DMS53 treated with DMSO at 0.1 percent for 48 hours (cell line): Measurements from ENCODE around the gene TRIM71.
"Not testable (repeated sequence)": the region's sequence is repeated elsewhere in the genome, so short reads cannot be mapped to it uniquely, and the experiment has no call there.

ENCODE experiments used
- DNase-seq: peaks from one replicate; lab custom pipeline; 2025; ENCODE audit not compliant: unreplicated experiment; lab: John Stamatoyannopoulos, UW

TRIM71 gene

DNA sequence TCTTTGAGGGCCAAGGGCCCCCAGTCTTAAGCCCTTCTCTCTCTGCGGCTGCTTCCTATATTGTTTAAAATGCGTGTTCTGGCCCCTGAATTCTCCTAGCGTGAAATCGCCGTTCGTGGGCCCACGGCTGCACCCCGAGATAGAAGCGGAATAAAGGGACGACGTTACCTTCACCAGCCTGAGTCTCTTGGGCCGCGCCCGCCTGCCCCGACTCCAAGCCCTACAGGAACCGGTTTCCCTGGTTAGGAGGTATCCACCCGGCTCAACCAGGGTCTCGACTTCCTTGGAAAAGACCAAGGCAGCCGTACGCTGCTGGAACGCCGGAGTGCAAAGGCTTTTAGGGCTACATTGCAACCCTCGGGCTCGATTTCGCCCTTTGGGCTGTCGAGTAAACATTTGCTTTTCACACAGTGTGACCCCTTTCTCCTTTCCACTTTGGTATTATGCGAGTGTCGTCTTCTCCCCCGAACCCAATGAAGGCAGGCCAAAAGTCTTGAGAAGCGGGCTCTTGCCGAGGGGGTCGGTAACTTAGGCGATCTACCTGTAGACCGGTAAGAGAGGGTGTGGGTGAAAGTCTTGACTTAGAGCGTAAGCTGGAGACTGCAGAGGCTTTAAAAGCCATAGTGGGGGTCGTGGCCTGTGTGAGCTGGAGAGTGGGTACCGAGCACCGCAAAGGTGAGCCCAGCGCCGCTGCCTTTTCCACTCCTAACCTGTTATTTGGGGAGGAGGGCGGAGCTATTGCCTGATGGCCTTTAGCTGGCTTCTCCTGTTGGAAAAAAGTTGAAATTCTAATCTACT lies 2.0 kb downstream of the TRIM71 start:
- DNase-seq: no peak

DNA sequence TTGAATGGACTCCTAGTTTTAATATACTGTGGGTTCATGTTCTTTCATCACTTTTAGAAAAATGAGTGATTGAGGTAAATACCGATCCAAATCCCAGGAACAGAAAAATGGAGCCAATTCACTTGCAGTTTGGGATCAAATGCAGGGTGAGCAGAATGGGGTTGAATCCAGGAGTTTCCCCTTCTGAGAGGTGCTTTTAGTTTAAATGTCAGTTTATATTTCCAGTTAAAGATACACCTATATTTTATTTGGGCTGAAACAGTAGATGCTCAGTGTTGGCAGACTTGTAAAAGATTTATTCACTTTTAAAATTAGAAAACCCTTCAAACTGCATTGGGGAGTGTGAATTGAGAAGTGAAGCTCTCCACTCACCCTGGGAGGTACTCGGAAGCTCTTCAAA lies 2.6 kb downstream of the TRIM71 start:
- no peak for DNase-seq

DNA sequence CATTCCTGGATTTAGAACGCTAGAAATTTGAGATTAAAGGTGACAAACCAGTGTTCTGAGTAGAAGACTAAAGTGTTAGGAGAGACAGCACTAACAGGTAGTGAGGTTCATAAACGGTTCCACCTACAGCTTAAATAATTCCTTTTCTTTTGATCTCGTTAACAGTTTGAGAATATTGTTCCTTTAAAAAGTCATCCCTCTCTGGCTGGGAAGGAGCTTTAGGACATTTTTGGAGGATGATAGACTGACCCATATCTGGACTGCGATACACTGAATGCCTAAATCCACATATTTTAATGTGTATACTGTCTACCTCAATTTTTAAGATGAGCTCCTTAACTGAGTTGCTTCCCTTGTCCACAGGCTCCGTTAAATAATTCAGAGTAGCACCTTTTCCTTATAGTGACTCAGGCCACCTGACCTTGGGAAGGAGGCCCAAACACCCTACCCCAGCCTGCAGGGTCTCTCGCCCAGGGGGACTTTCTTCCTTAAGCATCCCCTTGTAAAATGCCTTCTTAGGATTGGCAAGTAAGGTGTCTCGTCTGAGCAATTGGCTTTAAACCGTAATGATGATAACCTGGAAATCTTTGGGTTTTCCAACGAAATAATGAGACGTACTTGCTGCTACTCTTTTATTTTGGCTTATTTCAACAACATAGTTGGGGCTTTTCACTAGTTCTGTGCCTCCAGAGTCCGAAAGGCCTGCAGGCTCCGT lies 3.3 kb downstream of the TRIM71 start:
- no peak for DNase-seq

DNA sequence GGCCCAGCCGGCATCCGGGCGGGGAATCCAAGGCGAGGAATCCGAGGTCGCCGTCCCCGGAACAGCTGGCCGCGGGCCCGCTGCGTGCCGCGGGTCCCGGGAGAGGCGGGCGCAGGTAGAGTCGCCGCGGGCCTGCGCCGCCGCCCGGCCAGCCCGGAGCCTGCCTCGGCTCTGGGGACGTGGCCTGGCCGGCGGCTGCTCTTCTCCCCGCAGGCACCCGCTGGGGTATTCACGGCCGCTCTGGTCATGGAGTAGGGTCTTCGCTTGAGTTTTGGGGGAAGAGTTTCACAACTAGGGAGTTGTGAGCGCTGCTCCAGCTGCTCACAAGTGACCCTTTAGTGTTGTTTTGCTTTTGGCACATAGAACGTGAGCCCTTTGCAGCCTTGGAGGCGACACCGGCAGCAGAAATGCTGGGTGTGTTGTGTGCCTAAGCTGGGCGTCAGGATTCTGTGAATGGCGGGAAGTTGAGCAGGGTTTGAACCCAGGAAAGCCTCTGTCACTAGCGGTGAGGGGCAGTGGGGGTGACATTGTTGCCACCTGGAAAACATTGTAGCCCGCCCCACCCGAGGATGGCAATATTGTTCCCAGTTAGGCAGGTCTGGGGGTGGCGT lies 4.0 kb downstream of the TRIM71 start:
- DNase-seq: no peak

DNA sequence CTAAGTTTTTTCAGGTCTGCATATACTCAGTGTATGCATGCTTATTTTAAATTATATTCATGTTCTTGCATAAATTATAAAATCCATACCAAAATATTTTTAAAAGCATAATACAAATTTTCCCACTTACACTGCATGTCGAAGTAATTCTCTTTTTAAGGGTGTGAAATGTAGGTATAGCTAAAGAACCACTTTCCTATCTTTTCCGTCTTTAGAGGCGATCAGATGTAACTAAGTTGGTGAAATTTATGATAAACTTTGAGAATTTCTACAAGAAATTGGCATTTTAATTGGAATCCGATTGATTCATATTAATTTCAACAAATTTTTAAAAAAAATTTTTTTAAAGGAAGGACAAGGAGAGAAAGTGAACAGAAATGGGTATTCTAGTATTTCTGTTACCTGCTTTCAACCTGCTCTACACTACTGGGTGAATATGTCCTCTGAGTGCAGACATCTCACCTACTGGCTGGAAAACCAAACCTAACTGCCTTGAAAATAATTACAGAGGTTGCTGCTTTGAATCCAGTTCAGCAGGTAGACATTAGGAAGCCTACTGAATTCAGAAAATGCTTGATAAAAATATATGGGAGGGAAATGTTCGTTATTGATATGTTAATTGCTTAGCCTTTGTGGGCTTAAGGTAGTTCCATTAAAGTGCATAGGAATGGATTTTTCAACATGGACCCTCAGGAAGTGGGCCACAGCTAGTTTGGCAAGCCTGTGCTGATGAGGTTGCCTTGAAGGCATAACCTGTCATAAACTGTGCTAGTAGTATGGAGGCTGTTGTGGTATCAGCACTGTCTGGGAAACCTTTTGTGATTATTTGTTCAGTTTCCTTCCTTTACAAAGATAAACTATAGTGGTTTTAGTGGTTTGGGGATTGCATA lies 5.1 kb downstream of the TRIM71 start:
- DNase-seq: no peak

DNA sequence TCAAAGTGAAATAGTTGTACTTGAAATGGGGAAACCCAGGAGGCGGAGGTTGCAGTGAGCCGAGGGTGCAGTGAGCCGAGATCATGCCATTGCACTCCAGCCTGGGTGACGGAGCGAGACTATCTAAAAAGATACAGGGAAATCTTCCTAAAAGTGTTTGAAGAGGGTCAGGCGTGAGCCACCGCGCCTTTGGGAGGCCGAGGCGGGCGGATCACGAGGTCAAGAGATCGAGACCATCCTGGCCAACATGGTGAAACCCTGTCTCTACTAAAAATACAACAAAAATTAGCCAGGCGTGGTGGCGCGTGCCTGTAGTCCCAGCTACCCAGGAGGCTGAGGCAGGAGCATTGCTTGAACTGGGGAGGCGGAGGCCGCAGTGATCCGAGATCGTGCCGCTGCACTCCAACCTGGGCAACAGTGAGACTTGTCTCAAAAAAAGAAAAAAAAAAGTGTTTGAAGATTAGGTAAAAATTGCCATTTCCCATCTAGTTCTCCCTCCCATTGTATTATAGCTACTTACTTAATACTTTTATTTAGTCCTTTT lies 5.9 kb downstream of the TRIM71 start:
- not testable (repeated sequence) for DNase-seq

DNA sequence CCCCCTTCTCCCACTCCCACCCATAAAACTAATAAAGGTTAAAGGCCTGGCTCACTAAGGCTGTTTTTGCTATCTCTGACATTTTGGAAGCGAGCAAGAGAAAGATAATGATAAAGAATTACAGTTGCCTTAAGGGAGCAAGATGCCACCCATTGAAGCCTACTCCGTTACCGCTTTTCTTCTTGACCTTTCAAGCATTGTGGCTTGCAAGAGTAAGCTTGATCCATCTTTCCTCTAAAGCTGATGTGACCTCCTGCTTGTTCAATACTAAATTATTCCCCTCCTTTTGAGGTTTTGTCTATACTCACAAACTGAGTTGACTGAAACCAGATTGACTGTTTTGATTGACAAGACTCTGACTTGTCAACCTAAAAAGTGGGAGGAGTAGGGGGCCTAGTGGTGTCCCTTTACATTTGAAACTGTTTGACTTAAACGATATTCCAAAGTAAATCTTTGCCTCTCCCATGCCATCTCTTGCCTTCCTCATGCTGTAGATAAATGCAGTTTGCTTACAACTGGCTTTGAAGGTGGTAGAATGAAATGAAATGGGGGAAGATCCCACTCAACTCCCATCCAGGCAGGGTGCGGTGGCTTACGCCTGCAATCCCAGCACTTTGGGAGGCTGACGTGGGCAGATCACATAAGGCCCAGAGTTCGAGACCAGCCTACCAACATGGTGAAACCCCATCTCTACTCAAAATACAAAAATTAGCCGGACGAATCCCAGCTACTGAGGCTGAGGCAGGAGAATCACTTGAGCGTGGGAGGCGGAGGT lies 8.0 kb downstream of the TRIM71 start:
- DNase-seq: no peak

DNA sequence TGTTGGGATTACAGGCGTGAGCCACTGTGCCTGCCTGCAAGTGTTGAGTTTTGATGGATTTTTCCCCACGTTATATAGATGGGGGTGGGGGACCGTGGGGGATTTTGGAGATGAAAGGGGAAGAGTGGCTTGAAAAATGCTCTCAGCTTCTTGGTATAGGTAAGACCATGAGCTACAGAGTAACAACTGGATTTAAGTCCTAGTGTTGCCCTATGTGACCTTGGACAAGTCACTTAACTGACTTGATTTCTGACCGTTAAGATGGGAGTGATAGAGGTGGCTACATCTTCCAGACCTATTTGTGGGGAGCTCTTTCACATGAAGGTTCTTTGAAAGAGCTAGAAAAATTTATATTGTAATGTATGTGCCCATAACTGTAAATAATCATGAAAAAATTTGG lies 13.3 kb downstream of the TRIM71 start:
- no peak for DNase-seq

DNA sequence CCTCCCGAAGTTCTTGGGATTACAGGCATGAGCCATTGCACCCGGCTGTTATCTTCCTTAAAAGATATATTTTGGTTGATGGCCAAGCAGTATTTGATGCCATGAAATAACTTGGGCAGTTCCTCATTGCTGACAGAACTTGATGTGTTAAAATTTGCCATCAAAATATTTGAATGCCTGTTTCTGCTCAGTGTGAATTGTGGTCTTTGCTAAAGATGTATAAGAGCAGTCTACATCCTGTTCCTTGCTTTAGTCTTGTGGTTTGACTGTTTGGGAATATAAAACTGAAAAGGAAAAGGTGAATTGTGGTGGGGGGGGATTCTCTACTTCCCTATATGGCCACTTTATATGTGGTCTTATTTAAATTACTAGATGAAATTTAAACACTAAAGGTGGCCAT lies 14.0 kb downstream of the TRIM71 start:
- DNase-seq: no peak

DNA sequence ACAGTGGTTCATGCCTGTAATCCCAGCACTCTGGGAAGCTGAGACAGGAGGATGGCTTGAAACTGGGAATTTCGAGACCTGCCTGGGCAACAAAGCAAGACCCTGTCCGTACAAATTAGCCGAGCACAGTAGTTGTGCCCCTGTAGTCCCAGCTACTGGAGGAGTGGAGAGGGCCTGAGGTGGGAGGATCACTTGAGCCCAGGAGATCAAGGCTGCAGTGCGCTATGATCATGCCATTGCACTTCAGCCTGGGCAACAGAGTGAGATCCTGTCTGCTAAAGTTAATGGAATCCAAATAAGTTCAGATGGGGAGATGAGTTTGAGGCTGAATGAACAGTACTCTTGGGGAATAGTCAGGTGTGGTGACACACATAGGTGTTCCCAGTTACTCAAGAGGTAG lies 14.4 kb downstream of the TRIM71 start:
- no peak for DNase-seq

DNA sequence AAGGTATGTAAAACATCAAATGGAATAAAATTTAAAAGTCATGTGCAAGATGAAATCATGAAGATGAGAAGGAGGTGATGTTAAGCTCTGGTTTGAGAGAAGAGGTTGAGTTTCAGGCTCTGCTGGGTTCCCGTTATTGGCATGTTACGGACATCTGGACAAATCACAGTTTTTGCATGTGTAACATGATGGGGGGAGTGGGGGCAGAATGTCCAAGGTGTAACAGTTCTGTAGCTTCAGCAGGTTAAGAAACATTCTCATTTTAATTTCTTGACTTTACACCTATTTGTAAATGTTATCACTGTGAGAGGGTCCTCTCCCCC lies 17.2 kb downstream of the TRIM71 start:
- DNase-seq: no peak

DNA sequence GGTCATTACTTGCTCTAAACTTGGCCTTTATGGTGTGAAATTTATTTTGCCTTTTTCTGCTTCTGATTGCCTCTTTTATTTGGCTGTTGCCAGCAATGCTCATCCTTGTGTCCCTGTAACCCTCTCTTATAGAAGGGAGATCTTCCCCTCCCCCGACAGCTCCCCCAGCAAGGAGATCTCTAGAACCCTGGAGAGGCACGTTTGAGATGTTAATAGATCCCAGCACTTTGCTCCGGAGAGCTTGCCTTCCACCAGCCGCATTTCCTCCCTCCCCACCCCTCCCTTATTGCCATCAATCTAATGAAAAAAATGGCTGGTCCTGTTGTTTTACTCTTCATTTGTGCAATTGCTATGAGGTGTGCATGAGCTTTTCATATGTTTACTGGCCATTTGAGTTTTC lies 18.2 kb downstream of the TRIM71 start:
- DNase-seq: no peak

DNA sequence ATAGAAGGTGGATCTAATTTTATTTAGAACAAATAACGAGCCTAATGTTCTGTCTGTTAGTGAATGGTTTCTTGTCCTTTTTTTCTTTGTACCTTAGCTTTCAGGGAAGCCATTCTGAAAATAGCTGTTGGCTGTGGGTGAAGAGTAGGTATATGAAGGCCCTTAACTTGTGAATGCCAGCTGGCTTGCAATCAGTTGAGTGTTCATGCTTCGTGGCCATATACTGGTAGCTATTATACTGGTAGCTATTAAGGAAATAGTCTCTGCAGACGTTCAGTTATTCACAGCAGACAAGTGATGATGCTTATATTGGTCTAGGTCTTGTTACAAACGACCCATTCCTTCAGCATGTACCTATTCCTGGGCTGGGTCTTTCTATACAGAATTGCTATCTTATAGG lies 18.8 kb downstream of the TRIM71 start:
- no peak for DNase-seq

DNA sequence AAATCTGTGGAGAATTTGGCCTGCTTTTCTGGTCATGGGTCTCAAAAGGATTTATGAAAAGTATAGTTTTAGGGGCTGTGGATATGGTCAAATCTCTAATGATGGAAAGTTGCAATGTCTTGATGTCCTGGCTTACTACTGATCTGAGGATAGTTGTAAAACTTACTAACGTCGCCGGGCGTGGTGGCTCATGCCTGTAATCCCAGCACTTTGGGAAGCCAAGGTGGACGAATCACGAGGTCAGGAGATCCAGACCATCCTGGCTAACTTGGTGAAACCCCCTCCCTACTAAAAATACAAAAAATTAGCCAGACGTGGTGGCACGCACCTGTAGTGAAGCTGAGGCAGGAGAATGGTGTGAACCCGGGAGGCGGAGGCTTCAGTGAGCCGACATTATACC lies 19.6 kb downstream of the TRIM71 start:
- DNase-seq: no peak

DNA sequence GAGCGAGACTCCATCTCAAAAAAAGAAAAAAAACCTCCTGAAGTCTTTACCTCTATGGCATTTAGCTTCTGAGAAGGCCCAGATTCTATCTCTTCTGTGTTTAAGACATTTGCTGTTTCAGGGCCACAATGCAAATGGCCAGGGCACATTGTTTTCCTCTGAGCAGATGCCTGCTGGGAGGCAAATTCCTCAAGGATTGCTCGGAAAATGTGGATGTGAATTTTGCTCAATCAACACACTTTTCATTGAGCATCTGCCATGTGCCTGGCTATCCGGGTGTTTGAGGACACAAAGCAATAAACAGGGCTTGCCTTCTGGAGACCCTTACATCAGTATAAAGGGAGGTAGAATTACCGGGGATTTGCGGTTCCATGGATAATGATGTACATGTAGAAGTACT lies 20.0 kb downstream of the TRIM71 start:
- DNase-seq: no peak

DNA sequence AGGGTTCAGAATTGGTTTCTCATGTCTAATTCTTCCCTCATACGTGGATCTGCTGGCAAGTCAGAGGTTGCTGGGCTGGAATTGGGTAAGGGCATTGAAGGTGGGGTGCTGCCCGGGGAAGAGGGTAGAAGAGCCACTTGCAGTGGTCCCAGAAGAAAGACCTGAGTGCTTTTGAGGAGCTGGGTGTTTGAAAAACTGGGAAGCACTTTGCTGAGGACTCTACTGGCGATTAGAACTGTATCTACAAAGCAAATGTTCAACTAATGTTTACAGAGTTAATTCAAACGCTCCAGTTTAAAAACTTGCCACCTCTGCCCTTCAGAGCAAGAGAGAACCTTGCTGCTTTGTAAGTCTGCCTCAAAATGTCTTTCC lies 21.9 kb downstream of the TRIM71 start:
- no peak for DNase-seq

DNA sequence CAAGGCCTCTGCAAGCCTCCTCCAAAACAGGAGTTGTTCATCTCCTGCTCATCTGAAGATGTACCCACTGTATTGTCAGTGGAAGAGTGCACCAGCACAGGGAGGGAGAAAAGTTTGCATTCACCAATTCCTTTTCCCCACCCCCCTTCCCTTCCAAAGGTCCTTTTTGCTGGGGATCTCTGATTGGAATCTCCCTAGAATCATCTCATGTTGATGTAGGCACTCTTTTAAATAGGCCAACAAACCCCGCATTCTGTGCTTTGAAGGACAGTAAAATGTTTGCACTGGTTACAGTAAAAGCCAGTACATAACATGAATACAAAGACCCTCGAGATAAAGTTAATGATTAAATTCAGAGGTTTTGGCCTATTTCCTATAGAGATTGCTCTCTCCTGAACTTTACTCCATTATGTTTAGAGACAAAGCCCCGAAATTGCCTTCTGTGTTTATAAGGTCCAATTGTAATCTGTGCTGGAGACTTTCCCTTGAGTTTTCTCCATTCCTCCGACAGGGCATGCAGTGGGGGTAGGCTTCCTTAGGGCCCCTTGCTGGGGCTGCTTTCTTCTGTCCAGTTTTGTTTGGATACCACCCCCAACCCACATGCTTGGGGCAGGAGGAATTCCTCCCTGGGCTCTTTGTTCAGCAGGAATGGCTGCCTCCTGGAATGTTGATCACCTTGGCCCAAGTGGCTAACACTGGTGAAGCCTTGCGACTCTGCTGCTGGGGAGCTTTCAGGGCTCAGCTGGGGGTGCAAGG lies 22.5 kb downstream of the TRIM71 start:
- no peak for DNase-seq

DNA sequence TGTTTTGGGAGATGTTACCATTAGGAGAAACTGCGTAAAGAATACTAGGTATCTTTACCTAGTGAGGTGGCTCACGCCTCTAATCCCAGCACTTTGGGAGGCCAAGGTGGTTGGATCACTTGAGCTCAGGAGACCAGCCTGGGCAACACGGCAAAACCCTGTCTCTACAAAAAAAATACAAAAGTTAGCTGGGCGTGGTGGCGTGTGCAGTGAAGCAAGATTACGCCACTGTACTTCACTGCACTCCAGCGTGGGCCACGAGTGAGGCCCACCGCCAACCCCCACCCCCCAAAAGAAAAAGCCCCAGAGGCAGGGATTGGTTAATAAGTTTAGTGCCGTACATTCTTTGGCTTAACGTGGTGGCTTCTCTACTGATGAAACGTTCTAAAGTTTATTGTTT lies 23.5 kb downstream of the TRIM71 start:
- no peak for DNase-seq

DNA sequence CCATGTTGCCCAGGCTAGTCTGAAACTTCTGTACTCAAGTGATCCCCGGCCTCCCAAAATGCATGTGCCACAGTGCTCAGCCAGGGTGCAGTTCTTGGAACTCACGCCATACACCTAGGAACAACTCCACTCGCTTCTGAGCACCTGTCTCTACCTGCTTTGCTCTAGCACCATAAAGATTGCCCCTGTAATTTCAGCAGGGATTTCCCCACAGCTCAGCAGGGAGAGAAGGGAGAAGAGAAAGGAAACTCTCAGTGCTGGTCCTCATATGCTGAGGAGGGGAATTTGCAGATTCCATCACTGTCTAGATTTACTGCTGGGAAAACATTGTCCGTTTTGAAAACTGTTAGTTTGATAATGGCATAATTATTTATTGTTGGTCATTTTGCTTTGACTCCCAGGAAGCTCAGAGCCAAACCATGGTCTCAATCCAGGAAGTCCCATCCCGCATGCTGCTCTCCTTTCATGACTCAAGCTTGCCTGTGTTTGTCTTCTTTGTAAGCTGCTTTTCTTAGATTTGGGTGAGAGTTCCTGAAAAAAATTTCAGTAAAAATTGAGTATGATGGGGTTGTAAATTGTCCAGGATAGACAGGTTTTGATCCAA lies 24.2 kb downstream of the TRIM71 start:
- no peak for DNase-seq
